ENCODE measurements around the gene PSEN1.

The PSEN1 gene

GRCh38 chr14:73208846-73209245 lies 72.5 kb downstream of the PSEN1 start:
- H3K4me3 ChIP-seq (ENCODE audit: control insufficient read depth, low read depth, low read length), result no peak overlapping the region
- DNase-seq (ENCODE audit: low read depth), result no peak
- TF ChIP-seq CTCF (conservative IDR thresholded peaks at IDR 0.05; ENCODE audit: control insufficient read depth, insufficient read depth, low read depth, low read length), result no peak

GRCh38 chr14:73209953-73210352 lies 73.6 kb downstream of the PSEN1 start:
- no peak overlapping the region for H3K4me3 ChIP-seq (ENCODE audit: control insufficient read depth, low read depth, low read length)
- peak; percentile 72 for DNase-seq (ENCODE audit: low read depth)
- no peak for TF ChIP-seq CTCF (conservative IDR thresholded peaks at IDR 0.05; ENCODE audit: control insufficient read depth, insufficient read depth, low read depth, low read length)

GRCh38 chr14:73211251-73212040 lies 75.1 kb downstream of the PSEN1 start:
- DNase-seq (ENCODE audit: low read depth), result no peak
- TF ChIP-seq CTCF (conservative IDR thresholded peaks at IDR 0.05; ENCODE audit: control insufficient read depth, insufficient read depth, low read depth, low read length), result no peak
- no peak overlapping the region for H3K4me3 ChIP-seq (ENCODE audit: control insufficient read depth, low read depth, low read length)

GRCh38 chr14:73216030-73216429 lies 79.7 kb downstream of the PSEN1 start:
- no peak overlapping the region for H3K4me3 ChIP-seq (ENCODE audit: control insufficient read depth, low read depth, low read length)
- no peak for TF ChIP-seq CTCF (conservative IDR thresholded peaks at IDR 0.05; ENCODE audit: control insufficient read depth, insufficient read depth, low read depth, low read length)
- DNase-seq (ENCODE audit: low read depth), result peak; percentile 15

- no peak for TF ChIP-seq CTCF (conservative IDR thresholded peaks at IDR 0.05; ENCODE audit: control insufficient read depth, insufficient read depth, low read depth, low read length)
- DNase-seq (ENCODE audit: low read depth), result no peak
- H3K4me3 ChIP-seq (ENCODE audit: control insufficient read depth, low read depth, low read length), result no peak overlapping the region
Observed at GRCh38 chr14:73217411-73217810, 81.1 kb downstream of the PSEN1 start.

- no peak for TF ChIP-seq CTCF (conservative IDR thresholded peaks at IDR 0.05; ENCODE audit: control insufficient read depth, insufficient read depth, low read depth, low read length)
- no peak for DNase-seq (ENCODE audit: low read depth)
- no peak overlapping the region for H3K4me3 ChIP-seq (ENCODE audit: control insufficient read depth, low read depth, low read length)
Observed at GRCh38 chr14:73220061-73220460, 83.8 kb downstream of the PSEN1 start.
